GM23338 (cell line): ENCODE measurements around the gene TAAR6.

Experiments
- CREB1 ChIP-seq: fragments of 250-450 bp; sonication (Bioruptor Pico); IDR thresholded peaks from 2 replicates; pipeline ENCODE4 v1.5.0; 2020; ENCODE audit warnings: low read depth, mild to moderate bottlenecking, moderate library complexity
- EZH2 ChIP-seq: fragments of 200-600 bp; sonication (generic); IDR thresholded peaks from one replicate; pipeline ENCODE4 v1.8.0; 2017; ENCODE audit warnings: antibody characterized with exemption, mild to moderate bottlenecking, low read depth; ENCODE audit not compliant: unreplicated experiment
- EZH2phosphoT487 ChIP-seq: fragments of 200-600 bp; sonication (generic); IDR thresholded peaks from one replicate; pipeline ENCODE4 v1.8.1; 2018; ENCODE audit warnings: antibody characterized with exemption; ENCODE audit not compliant: unreplicated experiment
- JUNB ChIP-seq: IDR thresholded peaks from one replicate; pipeline ENCODE4 v1.6.1; 2016; ENCODE audit warnings: antibody characterized with exemption; ENCODE audit not compliant: unreplicated experiment
- NANOG ChIP-seq: IDR thresholded peaks from 2 replicates; pipeline ENCODE4 v1.6.1; 2016; ENCODE audit warnings: antibody characterized with exemption, borderline replicate concordance
- POLR2AphosphoS5 ChIP-seq: IDR thresholded peaks from 2 replicates; pipeline ENCODE4 v1.6.1; 2016; ENCODE audit warnings: antibody characterized with exemption, low read depth
- STAT1 ChIP-seq: IDR thresholded peaks from one replicate; pipeline ENCODE4 v1.6.1; 2016; ENCODE audit warnings: antibody characterized with exemption; ENCODE audit not compliant: unreplicated experiment
- ZNF114 ChIP-seq: fragments of 250-450 bp; sonication (Bioruptor Pico); IDR thresholded peaks from 2 replicates; pipeline ENCODE4 v1.5.0; 2020; ENCODE audit warnings: mild to moderate bottlenecking, moderate library complexity
- ZNF331 ChIP-seq: fragments of 250-450 bp; sonication (Bioruptor Pico); IDR thresholded peaks from 2 replicates; pipeline ENCODE4 v1.5.0; 2020; ENCODE audit warnings: low read depth, mild to moderate bottlenecking, moderate library complexity
- TF ChIP-seq, protein P1 (sequence below), 2 experiments: fragments of 200-600 bp in 1 of 2; sonication (generic) in 1 of 2; conservative IDR thresholded peaks; 2 replicates each; pipeline versions ENCODE4 v1.5.1 to v1.6.1; 2016 to 2017; ENCODE audit warnings: antibody characterized with exemption in 2 of 2, low read depth in 2 of 2, mild to moderate bottlenecking in 2 of 2, moderate library complexity in 1 of 2
- TF ChIP-seq, protein P2 (sequence below): IDR thresholded peaks from one replicate; pipeline ENCODE4 v1.6.1; 2018; ENCODE audit warnings: antibody characterized with exemption; ENCODE audit not compliant: unreplicated experiment
- TF ChIP-seq, protein P3 (sequence below): fragments of 250-450 bp; sonication (Bioruptor Pico); IDR thresholded peaks from 2 replicates; pipeline ENCODE4 v1.5.0; 2020; ENCODE audit warnings: mild to moderate bottlenecking, moderate library complexity
- TF ChIP-seq, protein P4 (sequence below): IDR thresholded peaks from 2 replicates; pipeline ENCODE4 v1.6.1; 2016; ENCODE audit warnings: antibody characterized with exemption

DNA sequence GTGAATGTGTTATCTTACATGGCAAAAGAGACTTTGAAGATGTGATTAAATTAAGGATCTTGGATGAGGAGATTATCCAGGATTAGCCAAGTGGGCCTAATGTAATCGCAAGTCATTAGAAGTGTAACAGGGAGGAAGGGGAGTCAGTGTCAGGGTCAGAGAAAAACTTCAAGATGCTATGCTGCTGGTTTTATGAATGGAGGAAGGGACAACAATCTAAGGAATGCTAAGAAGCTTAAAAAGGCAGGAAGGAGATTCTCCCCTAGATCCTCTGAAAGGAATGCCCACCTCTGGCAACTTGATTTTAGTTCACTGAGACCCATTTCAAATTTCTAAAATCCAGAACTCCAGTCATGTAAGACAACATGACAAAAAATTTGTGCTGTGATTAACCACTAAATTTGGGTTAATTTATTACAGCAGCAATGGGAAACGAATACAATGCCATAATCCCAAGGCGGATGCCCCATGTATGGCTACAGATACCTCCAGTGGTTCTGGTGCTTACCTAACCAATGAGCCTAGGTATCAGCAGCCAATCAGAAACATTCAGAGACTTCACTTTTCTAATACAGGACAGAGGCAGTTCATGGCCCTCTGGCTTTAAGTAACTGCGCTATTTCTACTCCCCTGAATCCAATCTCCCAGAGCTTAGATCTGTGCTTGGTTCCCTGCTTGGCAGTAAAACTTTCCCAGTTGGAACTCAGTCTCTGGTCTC lies 21.2 kb upstream of the TAAR6 start:
- TF ChIP-seq, protein P1, sequence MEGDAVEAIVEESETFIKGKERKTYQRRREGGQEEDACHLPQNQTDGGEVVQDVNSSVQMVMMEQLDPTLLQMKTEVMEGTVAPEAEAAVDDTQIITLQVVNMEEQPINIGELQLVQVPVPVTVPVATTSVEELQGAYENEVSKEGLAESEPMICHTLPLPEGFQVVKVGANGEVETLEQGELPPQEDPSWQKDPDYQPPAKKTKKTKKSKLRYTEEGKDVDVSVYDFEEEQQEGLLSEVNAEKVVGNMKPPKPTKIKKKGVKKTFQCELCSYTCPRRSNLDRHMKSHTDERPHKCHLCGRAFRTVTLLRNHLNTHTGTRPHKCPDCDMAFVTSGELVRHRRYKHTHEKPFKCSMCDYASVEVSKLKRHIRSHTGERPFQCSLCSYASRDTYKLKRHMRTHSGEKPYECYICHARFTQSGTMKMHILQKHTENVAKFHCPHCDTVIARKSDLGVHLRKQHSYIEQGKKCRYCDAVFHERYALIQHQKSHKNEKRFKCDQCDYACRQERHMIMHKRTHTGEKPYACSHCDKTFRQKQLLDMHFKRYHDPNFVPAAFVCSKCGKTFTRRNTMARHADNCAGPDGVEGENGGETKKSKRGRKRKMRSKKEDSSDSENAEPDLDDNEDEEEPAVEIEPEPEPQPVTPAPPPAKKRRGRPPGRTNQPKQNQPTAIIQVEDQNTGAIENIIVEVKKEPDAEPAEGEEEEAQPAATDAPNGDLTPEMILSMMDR (conservative IDR thresholded peaks at IDR 0.05; ENCODE audit: low read depth in 2 of 2), result no peak
- TF ChIP-seq, protein P2, sequence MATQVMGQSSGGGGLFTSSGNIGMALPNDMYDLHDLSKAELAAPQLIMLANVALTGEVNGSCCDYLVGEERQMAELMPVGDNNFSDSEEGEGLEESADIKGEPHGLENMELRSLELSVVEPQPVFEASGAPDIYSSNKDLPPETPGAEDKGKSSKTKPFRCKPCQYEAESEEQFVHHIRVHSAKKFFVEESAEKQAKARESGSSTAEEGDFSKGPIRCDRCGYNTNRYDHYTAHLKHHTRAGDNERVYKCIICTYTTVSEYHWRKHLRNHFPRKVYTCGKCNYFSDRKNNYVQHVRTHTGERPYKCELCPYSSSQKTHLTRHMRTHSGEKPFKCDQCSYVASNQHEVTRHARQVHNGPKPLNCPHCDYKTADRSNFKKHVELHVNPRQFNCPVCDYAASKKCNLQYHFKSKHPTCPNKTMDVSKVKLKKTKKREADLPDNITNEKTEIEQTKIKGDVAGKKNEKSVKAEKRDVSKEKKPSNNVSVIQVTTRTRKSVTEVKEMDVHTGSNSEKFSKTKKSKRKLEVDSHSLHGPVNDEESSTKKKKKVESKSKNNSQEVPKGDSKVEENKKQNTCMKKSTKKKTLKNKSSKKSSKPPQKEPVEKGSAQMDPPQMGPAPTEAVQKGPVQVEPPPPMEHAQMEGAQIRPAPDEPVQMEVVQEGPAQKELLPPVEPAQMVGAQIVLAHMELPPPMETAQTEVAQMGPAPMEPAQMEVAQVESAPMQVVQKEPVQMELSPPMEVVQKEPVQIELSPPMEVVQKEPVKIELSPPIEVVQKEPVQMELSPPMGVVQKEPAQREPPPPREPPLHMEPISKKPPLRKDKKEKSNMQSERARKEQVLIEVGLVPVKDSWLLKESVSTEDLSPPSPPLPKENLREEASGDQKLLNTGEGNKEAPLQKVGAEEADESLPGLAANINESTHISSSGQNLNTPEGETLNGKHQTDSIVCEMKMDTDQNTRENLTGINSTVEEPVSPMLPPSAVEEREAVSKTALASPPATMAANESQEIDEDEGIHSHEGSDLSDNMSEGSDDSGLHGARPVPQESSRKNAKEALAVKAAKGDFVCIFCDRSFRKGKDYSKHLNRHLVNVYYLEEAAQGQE, result no peak
- TF ChIP-seq CREB1 (CRISPR knock-in tag) (no peak), POLR2AphosphoS5 (no peak), EZH2 (no peak), ZNF114 (CRISPR knock-in tag) (no peak), EZH2phosphoT487 (no peak), STAT1 (no peak), ZNF331 (CRISPR knock-in tag) (no peak), NANOG (no peak), JUNB (no peak)
- TF ChIP-seq, protein P3, sequence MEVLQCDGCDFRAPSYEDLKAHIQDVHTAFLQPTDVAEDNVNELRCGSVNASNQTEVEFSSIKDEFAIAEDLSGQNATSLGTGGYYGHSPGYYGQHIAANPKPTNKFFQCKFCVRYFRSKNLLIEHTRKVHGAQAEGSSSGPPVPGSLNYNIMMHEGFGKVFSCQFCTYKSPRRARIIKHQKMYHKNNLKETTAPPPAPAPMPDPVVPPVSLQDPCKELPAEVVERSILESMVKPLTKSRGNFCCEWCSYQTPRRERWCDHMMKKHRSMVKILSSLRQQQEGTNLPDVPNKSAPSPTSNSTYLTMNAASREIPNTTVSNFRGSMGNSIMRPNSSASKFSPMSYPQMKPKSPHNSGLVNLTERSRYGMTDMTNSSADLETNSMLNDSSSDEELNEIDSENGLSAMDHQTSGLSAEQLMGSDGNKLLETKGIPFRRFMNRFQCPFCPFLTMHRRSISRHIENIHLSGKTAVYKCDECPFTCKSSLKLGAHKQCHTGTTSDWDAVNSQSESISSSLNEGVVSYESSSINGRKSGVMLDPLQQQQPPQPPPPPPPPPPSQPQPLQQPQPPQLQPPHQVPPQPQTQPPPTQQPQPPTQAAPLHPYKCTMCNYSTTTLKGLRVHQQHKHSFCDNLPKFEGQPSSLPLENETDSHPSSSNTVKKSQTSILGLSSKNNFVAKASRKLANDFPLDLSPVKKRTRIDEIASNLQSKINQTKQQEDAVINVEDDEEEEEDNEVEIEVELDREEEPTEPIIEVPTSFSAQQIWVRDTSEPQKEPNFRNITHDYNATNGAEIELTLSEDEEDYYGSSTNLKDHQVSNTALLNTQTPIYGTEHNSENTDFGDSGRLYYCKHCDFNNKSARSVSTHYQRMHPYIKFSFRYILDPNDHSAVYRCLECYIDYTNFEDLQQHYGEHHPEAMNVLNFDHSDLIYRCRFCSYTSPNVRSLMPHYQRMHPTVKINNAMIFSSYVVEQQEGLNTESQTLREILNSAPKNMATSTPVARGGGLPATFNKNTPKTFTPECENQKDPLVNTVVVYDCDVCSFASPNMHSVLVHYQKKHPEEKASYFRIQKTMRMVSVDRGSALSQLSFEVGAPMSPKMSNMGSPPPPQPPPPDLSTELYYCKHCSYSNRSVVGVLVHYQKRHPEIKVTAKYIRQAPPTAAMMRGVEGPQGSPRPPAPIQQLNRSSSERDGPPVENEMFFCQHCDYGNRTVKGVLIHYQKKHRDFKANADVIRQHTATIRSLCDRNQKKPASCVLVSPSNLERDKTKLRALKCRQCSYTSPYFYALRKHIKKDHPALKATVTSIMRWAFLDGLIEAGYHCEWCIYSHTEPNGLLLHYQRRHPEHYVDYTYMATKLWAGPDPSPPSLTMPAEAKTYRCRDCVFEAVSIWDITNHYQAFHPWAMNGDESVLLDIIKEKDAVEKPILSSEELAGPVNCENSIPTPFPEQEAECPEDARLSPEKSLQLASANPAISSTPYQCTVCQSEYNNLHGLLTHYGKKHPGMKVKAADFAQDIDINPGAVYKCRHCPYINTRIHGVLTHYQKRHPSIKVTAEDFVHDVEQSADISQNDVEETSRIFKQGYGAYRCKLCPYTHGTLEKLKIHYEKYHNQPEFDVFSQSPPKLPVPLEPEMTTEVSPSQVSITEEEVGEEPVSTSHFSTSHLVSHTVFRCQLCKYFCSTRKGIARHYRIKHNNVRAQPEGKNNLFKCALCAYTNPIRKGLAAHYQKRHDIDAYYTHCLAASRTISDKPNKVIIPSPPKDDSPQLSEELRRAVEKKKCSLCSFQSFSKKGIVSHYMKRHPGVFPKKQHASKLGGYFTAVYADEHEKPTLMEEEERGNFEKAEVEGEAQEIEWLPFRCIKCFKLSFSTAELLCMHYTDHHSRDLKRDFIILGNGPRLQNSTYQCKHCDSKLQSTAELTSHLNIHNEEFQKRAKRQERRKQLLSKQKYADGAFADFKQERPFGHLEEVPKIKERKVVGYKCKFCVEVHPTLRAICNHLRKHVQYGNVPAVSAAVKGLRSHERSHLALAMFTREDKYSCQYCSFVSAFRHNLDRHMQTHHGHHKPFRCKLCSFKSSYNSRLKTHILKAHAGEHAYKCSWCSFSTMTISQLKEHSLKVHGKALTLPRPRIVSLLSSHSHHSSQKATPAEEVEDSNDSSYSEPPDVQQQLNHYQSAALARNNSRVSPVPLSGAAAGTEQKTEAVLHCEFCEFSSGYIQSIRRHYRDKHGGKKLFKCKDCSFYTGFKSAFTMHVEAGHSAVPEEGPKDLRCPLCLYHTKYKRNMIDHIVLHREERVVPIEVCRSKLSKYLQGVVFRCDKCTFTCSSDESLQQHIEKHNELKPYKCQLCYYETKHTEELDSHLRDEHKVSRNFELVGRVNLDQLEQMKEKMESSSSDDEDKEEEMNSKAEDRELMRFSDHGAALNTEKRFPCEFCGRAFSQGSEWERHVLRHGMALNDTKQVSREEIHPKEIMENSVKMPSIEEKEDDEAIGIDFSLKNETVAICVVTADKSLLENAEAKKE (CRISPR knock-in tag), result 0 out of 2 replicates have a peak, but pooled peaks have one; percentile 27
- TF ChIP-seq, protein P4, sequence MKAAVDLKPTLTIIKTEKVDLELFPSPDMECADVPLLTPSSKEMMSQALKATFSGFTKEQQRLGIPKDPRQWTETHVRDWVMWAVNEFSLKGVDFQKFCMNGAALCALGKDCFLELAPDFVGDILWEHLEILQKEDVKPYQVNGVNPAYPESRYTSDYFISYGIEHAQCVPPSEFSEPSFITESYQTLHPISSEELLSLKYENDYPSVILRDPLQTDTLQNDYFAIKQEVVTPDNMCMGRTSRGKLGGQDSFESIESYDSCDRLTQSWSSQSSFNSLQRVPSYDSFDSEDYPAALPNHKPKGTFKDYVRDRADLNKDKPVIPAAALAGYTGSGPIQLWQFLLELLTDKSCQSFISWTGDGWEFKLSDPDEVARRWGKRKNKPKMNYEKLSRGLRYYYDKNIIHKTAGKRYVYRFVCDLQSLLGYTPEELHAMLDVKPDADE, result no peak
